Right lung (tissue), 5 donors: ENCODE data around the gene RGS18. TPM values are rescaled to one million over a fixed set of nuclear protein-coding genes. Genes with fewer than 3 reads are reported as not detected.

Source experiments
- polyA plus RNA-seq, 5 donors: library from polyadenylated mRNA; unstranded; fragments of 120-200 nt; gene quantifications; one replicate each; pipeline versions ENCODE4 v1.2.1 to v1.2.3, GENCODE V29; 2013; ENCODE audit warnings: inconsistent platforms in 1 of 5, low replicate concordance in 1 of 5; ENCODE audit not compliant: insufficient read length in 5 of 5, insufficient read depth in 1 of 5

The RGS18 gene
- polyA plus RNA-seq, 5 donors, result 3.2 to 6.0 (median 4.9) TPM

Other genes with a start within 250 kb of the RGS18 start
- gene RGS21, start 158.5 kb downstream of the RGS18 start, polyA plus RNA-seq, result not detected